GM23248 (cell line): Measurements from ENCODE around the gene RAMP3. TPM values are rescaled to one million over a fixed set of nuclear protein-coding genes. Genes with fewer than 3 reads are reported as not detected.
A peak's percentile ranks its signal among the peaks of the same experiment; 100 is the strongest.
"Not testable (repeated sequence)": the region's sequence is repeated elsewhere in the genome, so short reads cannot be mapped to it uniquely, and the experiment has no call there.

Experiments used
- DNase-seq: peaks from one replicate; pipeline ENCODE4 v3.0.0-alpha.2; 2015
- H2AFZ ChIP-seq: fragments of 200-600 bp; sonication (generic); 2 replicates; pipeline ENCODE4 v1.6.1; 2016; ENCODE audit warnings: antibody characterized with exemption
- H3F3A ChIP-seq: fragments of 200-600 bp; sonication (generic); 2 replicates; pipeline ENCODE4 v1.6.1; 2016; ENCODE audit warnings: mild to moderate bottlenecking, antibody characterized with exemption, mixed run types; ENCODE audit not compliant: insufficient read depth
- H3K27ac ChIP-seq: fragments of 200-600 bp; sonication (generic); 2 replicates; pipeline ENCODE4 v1.5.1; 2016; ENCODE audit warnings: mild to moderate bottlenecking
- H3K27me3 ChIP-seq: fragments of 200-600 bp; sonication (generic); replicated peaks from 2 replicates; pipeline ENCODE4 v1.6.1; 2016; ENCODE audit warnings: mild to moderate bottlenecking; ENCODE audit not compliant: insufficient read depth
- H3K36me3 ChIP-seq: fragments of 200-600 bp; sonication (generic); 2 replicates; pipeline ENCODE4 v1.6.1; 2016; ENCODE audit warnings: low read depth, mild to moderate bottlenecking
- H3K4me1 ChIP-seq: fragments of 200-600 bp; sonication (generic); 2 replicates; pipeline ENCODE4 v1.6.1; 2016; ENCODE audit warnings: mild to moderate bottlenecking; ENCODE audit not compliant: insufficient read depth
- H3K4me2 ChIP-seq: fragments of 200-600 bp; sonication (generic); one replicate; pipeline ENCODE4 v1.6.1; 2016; ENCODE audit warnings: mild to moderate bottlenecking; ENCODE audit not compliant: unreplicated experiment
- H3K4me3 ChIP-seq: fragments of 200-600 bp; sonication (generic); 2 replicates; pipeline ENCODE4 v1.5.1; 2016; ENCODE audit warnings: mild to moderate bottlenecking
- H3K79me2 ChIP-seq: fragments of 200-600 bp; sonication (generic); 2 replicates; pipeline ENCODE4 v1.6.1; 2016; ENCODE audit warnings: mild to moderate bottlenecking; ENCODE audit not compliant: insufficient read depth
- H3K9ac ChIP-seq: fragments of 200-600 bp; sonication (generic); 2 replicates; pipeline ENCODE4 v1.6.1; 2016; ENCODE audit warnings: mild to moderate bottlenecking
- H3K9me2 ChIP-seq: fragments of 200-600 bp; sonication (generic); 2 replicates; pipeline ENCODE4 v1.6.1; 2016; ENCODE audit warnings: mixed run types, mild to moderate bottlenecking, moderate library complexity; ENCODE audit not compliant: insufficient read depth
- H3K9me3 ChIP-seq: fragments of 200-600 bp; sonication (generic); one replicate; pipeline ENCODE4 v1.6.1; 2017; ENCODE audit warnings: low read depth
- H4K20me1 ChIP-seq: fragments of 200-600 bp; sonication (generic); 2 replicates; pipeline ENCODE4 v1.6.0; 2016; ENCODE audit not compliant: insufficient read depth
- EZH2 ChIP-seq: fragments of 200-600 bp; sonication (generic); IDR thresholded peaks from 2 replicates; pipeline ENCODE4 v1.6.1; 2018; ENCODE audit warnings: antibody characterized with exemption, mild to moderate bottlenecking; ENCODE audit not compliant: insufficient read depth, poor library complexity, severe bottlenecking
- EZH2phosphoT487 ChIP-seq: fragments of 200-600 bp; sonication (generic); IDR thresholded peaks from 2 replicates; pipeline ENCODE4 v1.6.1; 2018; ENCODE audit warnings: antibody characterized with exemption, moderate library complexity, mild to moderate bottlenecking, low read depth; ENCODE audit not compliant: insufficient read depth
- WGBS, 2 experiments: methylation state at CpG; one replicate each; pipeline ENCODE4 v1.1.6; 2015 to 2017; ENCODE audit warnings: low lambda C conversion rate in 2 of 2, low coverage in 1 of 2; ENCODE audit errors: missing lambda C conversion rate in 2 of 2; 5-methylcytosine and 5-hydroxymethylcytosine counted together
- in situ Hi-C: fragments of 300-500 bp; cut with MboI; formaldehyde crosslinking; loops from 2 replicates; pipeline ENCODE4 v1.15.0; 2020
- polyA plus RNA-seq: library from polyadenylated mRNA; unstranded; fragments of >200 nt; fragmentation: Nextera tagmentation; extraction: Ambion mirVana; gene quantifications from 2 replicates; pipeline ENCODE4 v1.2.1, GENCODE V29; 2016
- total RNA-seq: library from RNA; depleted of rRNA; stranded (reverse); fragments of >200 nt; shearing (Covaris generic); gene quantifications from 2 replicates; pipeline ENCODE4 v1.2.3, GENCODE V29; 2014

RAMP3 gene
- total and polyA plus RNA-seq, 2 experiments from 2014 or later: not detected

DNA sequence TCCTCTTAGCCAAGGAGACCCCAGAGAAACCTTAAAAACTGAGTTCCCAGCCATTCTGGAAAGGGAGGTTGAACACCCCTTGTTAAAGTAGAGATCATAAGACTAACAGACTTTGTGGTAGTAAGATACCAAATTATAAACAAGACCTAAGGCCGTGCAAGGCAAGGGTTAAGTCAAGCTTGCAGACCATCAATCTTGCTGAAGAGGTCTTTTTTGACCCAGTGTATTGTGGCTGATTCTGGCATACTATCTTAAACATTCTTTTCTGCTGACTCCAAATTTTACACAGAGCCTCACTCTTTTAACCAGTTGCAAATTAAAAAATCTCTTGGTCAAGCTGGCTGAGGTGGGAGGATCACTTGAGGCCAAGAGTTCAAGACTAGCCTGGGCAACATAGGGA lies 44.9 kb upstream of the RAMP3 start:
- Histone ChIP-seq H3K27me3 (no peaks in the 10 kb centered on the region), H3K4me1 (peaks cover 11% of the 10 kb centered on the region), H3K9me2 (no peaks in the 10 kb centered on the region), H2AFZ (peak overlapping the region; percentile 86), H3K9me3 (no peaks in the 10 kb centered on the region), H3K79me2 (peaks cover 38% of the 10 kb centered on the region), H3F3A (0 out of 2 replicates have a peak, but pooled peaks cover 3% of the 10 kb centered on the region), H3K27ac (peak overlapping the region; percentile 95), H3K36me3 (peaks cover 14% of the 10 kb centered on the region; the same call in 1 of the 2 replicates), H3K9ac (peak overlapping the region; percentile 93), H3K4me2 (peak overlapping the region; percentile 80), H3K4me3 (peak overlapping the region; percentile 86), H4K20me1 (no peaks in the 10 kb centered on the region)
- no peak for TF ChIP-seq EZH2phosphoT487
- no peak for TF ChIP-seq EZH2
- WGBS, 2 experiments: 87 to 95% methylated on average over 1 of the region's 1 CpG
- DNase-seq: peak; percentile 52
- in situ Hi-C loops: loop anchor here (25.0 kb wide), 1 partner anchor 525 kb away; the partner anchor contains the start of gene TMED4

DNA sequence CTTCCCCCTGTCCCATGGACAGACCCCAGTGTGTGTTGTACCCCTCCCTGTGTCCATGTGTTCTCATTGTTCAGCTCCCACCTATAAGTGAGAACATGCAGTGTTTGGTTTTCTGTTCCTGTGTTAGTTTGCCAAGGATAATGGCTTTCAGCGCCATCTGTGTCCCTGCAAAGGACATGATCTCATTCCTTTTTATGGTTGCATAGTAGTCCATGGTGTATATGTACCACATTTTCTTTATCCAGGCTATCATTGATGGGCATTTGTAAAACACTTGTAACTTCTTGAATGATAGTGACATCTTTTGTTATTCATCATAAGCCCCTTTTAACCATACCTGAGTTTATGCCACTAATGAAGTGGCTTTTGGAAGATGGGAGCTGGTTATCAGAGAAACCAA lies 43.3 kb upstream of the RAMP3 start:
- not testable (repeated sequence) for H4K20me1 ChIP-seq, H3K4me1 ChIP-seq, H2AFZ ChIP-seq, H3K9ac ChIP-seq, H3F3A ChIP-seq, H3K4me2 ChIP-seq, H3K36me3 ChIP-seq, H3K27me3 ChIP-seq, DNase-seq, H3K9me3 ChIP-seq, H3K4me3 ChIP-seq, H3K9me2 ChIP-seq, H3K27ac ChIP-seq
- peaks cover 22% of the 10 kb centered on the region for H3K79me2 ChIP-seq
- 69 to 71% methylated on average over 1 of the region's 1 CpG for WGBS, 2 experiments
- in situ Hi-C loops: loop anchor here (25.0 kb wide), 1 partner anchor 527 kb away; the partner anchor contains the start of gene TMED4

DNA sequence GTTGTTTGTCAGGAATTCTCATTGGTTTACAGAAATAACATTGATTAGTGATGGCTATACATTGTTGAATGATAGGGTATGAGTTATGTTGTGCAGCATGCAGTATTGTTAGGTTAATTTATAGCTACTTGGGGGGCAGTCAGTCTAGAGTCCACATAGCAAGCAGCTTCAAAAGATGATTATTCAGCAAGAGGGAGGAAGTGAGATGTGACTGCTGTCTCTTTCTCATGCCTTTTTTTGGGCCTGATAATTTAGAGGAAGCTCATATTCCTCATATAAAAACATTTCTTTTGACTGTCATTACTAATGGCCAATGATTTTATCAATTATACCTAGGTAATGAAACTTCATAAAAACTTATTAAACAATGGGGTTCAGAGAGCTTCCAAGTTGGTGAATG lies 42.7 kb upstream of the RAMP3 start:
- H3K9ac ChIP-seq: no peak overlapping the region
- H3K9me2 ChIP-seq: no peaks in the 10 kb centered on the region
- no peak for DNase-seq
- no peaks in the 10 kb centered on the region for H3K36me3 ChIP-seq
- 0 out of 2 replicates have a peak, but pooled peaks cover 3% of the 10 kb centered on the region for H3F3A ChIP-seq
- no peak overlapping the region for H3K4me2 ChIP-seq
- H3K27me3 ChIP-seq: no peaks in the 10 kb centered on the region
- H3K27ac ChIP-seq: no peak overlapping the region
- H4K20me1 ChIP-seq: no peaks in the 10 kb centered on the region
- H3K4me3 ChIP-seq: no peak overlapping the region
- H3K9me3 ChIP-seq: no peaks in the 10 kb centered on the region
- peaks cover 7% of the 10 kb centered on the region for H3K4me1 ChIP-seq
- in situ Hi-C loops: loop anchor here (25.0 kb wide), 1 partner anchor 528 kb away; the partner anchor contains the start of gene TMED4
- no peak overlapping the region for H2AFZ ChIP-seq
- peaks cover 15% of the 10 kb centered on the region for H3K79me2 ChIP-seq
- TF ChIP-seq EZH2 (no peak), EZH2phosphoT487 (no peak)

DNA sequence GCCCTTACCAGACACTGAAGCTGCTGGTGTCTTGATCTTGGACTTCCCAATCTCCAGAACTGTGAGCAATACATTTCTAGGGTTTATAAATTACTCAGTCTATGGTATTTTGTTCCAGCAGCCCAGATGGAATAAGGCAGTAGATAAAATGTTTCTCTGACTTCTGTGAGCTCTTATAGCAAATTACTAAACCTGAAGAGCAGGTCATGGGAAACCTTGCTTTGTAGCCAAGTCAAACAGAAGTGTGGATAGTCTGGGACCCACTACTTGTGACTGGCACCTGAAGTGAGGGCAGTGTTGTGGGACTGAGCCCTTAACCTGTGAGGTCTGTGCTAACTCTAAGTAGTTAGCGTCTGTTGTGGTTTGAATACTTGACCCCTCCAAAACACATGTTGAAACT lies 41.5 kb upstream of the RAMP3 start:
- TF ChIP-seq EZH2: no peak
- TF ChIP-seq EZH2phosphoT487: no peak
- Histone ChIP-seq H3K9ac (no peak overlapping the region), H3K27ac (no peak overlapping the region), H3K9me2 (no peaks in the 10 kb centered on the region), H3K79me2 (peaks cover 4% of the 10 kb centered on the region), H3K27me3 (no peaks in the 10 kb centered on the region), H3F3A (0 out of 2 replicates have a peak, but pooled peaks cover 3% of the 10 kb centered on the region), H3K4me1 (peaks cover 7% of the 10 kb centered on the region), H4K20me1 (no peaks in the 10 kb centered on the region), H3K36me3 (no peaks in the 10 kb centered on the region), H3K4me2 (no peak overlapping the region), H3K4me3 (no peak overlapping the region), H2AFZ (no peak overlapping the region), H3K9me3 (no peaks in the 10 kb centered on the region)
- 75 to 79% methylated on average over 1 of the region's 1 CpG for WGBS, 2 experiments
- DNase-seq: no peak
- in situ Hi-C loops: loop anchor here (25.0 kb wide), 1 partner anchor 529 kb away; the partner anchor contains the start of gene TMED4

DNA sequence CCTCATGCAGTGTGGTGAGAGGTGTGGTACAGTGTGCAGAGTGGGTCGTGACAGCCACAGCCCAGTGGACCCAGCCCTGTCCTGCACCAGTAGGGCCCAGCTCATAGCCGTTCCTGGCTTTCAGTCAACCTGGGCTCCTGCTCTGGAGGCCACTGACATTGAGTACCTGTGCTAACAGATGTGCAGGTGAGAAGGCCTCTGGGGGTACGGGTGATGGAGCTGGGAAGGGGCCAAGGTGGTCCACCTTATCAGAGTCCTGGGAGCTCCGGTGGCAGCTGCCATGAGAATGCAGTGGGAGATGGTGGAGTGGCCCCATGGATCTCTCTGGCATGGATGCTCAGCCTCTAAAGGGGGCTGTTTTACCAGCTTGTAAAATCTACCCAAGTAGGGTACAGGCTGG lies 40.0 kb upstream of the RAMP3 start:
- Histone ChIP-seq H3F3A (no peaks in the 10 kb centered on the region), H3K4me3 (no peak overlapping the region), H3K27ac (no peak overlapping the region), H3K9ac (no peak overlapping the region), H3K27me3 (no peaks in the 10 kb centered on the region), H2AFZ (no peak overlapping the region), H3K9me3 (no peaks in the 10 kb centered on the region), H3K4me2 (no peak overlapping the region), H3K9me2 (no peaks in the 10 kb centered on the region), H4K20me1 (no peaks in the 10 kb centered on the region), H3K79me2 (no peaks in the 10 kb centered on the region), H3K36me3 (no peaks in the 10 kb centered on the region), H3K4me1 (peaks cover 2% of the 10 kb centered on the region)
- no peak for DNase-seq
- in situ Hi-C loops: loop anchor here (25.0 kb wide), 1 partner anchor 530 kb away; the partner anchor contains the start of gene TMED4
- no peak for TF ChIP-seq EZH2
- no peak for TF ChIP-seq EZH2phosphoT487
- 36 to 45% methylated on average over 4 of the region's 4 CpGs for WGBS, 2 experiments
